ENCODE measurements around the gene CASZ1.

CASZ1 gene, protein sequence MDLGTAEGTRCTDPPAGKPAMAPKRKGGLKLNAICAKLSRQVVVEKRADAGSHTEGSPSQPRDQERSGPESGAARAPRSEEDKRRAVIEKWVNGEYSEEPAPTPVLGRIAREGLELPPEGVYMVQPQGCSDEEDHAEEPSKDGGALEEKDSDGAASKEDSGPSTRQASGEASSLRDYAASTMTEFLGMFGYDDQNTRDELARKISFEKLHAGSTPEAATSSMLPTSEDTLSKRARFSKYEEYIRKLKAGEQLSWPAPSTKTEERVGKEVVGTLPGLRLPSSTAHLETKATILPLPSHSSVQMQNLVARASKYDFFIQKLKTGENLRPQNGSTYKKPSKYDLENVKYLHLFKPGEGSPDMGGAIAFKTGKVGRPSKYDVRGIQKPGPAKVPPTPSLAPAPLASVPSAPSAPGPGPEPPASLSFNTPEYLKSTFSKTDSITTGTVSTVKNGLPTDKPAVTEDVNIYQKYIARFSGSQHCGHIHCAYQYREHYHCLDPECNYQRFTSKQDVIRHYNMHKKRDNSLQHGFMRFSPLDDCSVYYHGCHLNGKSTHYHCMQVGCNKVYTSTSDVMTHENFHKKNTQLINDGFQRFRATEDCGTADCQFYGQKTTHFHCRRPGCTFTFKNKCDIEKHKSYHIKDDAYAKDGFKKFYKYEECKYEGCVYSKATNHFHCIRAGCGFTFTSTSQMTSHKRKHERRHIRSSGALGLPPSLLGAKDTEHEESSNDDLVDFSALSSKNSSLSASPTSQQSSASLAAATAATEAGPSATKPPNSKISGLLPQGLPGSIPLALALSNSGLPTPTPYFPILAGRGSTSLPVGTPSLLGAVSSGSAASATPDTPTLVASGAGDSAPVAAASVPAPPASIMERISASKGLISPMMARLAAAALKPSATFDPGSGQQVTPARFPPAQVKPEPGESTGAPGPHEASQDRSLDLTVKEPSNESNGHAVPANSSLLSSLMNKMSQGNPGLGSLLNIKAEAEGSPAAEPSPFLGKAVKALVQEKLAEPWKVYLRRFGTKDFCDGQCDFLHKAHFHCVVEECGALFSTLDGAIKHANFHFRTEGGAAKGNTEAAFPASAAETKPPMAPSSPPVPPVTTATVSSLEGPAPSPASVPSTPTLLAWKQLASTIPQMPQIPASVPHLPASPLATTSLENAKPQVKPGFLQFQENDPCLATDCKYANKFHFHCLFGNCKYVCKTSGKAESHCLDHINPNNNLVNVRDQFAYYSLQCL (N-terminal part only)

GRCh38 chr1:10796029-10796944 lies at the start of gene CASZ1:
TSS of gene CASZ1 (minus strand) at chr1:10796646. CDS start at chr1:10693889, 102,757 bp downstream.
- no peak for DNase-seq

- no peak for DNase-seq
Observed at GRCh38 chr1:10843697-10844096, 47.3 kb upstream of the CASZ1 start.

GRCh38 chr1:10841118-10841517 lies 44.7 kb upstream of the CASZ1 start:
- no peak for DNase-seq

GRCh38 chr1:10839188-10839770 lies 42.8 kb upstream of the CASZ1 start:
- no peak for DNase-seq

GRCh38 chr1:10838541-10838940 lies 42.1 kb upstream of the CASZ1 start:
- DNase-seq: no peak

- DNase-seq: no peak
Observed at GRCh38 chr1:10836726-10837125, 40.3 kb upstream of the CASZ1 start.

DNA sequence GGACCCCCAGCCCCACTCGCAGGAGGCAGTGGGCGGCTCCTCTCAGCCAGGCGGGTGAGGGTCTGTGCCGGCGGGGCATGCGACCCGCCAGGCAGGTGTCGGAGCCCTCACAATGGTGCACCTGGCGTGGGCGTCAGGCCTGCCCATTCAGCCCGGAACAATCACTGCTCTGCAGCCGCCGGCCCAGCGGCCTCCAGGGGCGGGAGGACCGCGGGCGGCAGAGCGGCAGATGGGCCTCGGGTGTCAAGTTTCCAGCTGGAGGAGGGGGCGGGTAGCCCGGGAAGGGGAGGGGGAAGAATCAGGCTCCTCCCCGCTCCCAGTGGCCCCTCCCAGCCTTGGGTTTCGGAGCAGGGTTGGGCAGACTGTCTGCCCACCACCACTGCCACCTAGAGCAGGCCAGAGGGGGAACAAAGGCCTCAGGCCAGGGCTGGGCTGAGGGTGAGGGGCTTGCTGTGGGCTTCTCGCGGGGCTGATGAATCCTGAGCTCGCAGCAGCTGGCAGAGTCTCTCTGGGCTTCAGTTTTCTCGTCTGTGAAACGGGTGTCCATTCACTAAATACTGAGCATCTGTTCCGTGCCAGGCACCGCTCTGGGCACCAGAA lies 39.5 kb upstream of the CASZ1 start:
- DNase-seq: no peak

DNA sequence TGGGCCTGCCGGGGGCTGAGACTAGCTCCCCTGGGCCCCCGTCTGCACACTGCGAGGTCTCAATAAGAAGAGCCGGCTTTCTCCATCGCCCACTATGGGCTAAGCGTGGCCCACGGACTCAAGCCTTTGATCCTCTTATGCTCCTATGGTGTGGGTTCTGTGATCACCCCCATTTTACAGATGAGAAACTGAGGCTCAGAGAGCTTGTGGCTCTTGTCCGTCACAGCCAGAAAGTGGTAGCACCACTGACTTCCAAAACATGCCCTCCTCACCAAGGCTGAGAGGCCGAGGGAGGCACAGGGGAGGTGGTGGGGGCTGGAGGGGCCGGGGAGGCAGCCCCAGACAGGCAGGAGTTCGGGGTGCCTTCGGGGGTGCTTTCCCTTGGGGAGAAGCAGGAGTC lies 39.0 kb upstream of the CASZ1 start:
- DNase-seq: no peak

GRCh38 chr1:10834770-10835412 lies 38.4 kb upstream of the CASZ1 start:
- no peak for DNase-seq

DNA sequence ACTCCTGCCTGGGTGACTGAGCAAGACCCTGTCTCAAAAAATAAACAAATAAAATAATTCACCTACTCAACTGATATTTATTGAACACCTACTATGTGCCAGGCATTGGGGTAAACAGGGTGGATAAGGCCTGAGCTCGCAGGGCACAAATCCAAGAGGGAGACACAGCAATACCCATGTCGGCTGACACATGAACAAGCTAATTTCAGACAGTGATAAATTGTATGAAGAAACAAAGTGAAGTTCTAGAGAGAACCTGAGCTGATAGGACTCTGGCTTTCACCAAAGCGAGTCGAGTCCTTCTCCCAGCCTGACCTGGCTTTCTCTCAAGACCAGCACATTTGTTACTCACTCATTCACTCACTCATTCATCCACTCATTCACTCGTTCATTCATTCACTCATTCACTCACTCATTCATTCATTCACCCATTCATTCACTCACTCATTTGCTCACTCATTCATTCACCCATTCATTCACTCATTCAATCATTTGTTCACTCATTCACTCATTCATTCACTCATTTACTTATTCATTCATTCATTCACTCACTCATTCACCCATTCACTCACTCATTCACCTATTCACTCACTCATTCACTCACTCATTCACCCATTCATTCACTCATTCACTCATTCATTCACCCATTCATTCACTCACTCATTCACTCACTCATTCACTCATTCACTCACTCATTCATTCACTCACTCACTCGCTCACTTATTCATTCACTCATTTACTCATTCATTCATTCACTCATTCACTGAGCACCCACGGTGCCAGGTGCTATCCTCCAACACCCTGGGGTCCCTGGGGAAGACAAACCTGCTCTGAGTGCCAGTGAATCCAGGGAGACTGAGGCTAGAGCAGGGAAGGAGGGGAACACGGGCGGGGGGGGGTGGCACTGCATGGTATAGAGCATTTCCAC lies 37.4 kb upstream of the CASZ1 start:
- DNase-seq: no peak

GRCh38 chr1:10832703-10833102 lies 36.3 kb upstream of the CASZ1 start:
- DNase-seq: no peak

DNA sequence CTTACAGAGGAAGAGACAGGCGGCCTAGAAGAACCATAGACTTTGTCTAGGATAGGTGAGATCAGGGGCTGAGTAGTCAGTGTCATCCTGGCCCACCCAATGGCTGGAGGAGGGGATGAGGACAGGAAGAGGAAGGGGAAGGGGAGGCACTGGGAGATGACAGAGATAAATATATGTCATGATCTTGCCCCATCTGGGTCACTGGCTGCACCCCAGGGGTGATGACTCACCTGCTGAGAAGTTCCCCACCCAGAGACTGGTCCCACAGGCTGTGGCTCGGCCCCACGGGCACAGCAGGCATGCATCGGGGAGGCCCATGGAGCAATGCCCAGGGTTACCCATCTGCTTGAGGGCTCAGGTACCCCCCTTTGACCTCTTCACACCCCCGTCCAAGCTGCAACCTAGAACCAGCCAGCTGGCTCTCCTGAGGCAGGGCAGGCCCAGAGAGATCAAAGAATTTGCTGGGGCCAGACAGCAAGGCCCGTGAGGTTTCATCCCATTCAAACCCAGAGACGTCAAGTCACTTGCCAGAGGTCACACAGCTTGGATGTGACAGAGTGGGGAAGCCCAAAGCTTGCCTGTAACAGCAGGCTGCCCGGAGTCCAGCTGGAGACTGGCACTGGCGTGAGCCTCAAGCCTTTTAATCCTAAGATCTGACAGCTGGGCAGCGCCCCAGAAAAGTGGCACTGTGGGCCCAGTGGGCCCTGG lies 34.7 kb upstream of the CASZ1 start:
- peak; percentile 37 for DNase-seq

GRCh38 chr1:10829965-10830515 lies 33.6 kb upstream of the CASZ1 start:
- DNase-seq: peak; percentile 41

DNA sequence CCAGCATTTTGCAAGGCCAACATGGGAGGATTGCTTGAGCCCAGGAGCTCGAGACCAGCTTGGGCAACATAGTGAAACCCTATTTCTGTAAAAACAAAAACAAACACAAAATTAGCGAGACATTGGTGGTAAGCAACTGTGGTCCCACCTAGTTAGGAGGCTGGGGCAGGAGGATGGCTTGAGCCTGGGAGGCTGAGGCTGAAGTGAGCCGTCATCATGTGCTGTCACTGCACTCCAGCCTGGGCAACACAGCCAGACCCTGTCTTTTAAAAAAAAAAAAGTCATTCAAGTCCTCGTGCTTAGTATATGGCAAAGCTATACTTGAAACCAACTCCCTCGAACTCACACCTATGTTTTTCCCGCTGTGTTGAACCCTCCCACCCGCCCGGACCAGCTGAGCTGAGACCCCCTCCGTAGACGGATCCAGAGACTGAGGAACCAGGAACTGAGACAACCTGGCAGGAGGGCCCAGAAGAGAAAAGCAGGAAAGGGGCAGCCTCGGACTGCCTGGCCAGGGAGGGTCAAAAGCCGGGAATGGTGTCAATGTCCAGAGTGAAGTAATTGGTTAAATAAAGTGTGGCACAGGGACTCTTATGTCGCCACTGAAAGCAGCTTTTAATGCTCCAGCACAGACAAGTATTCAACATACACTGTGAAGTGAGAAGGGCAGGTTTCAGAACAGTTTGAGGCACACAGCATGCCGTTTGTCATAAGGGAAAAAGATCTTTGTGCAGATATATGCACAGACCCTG lies 32.8 kb upstream of the CASZ1 start:
- DNase-seq: no peak

GRCh38 chr1:10827377-10828333 lies 31.2 kb upstream of the CASZ1 start:
- no peak for DNase-seq

DNA sequence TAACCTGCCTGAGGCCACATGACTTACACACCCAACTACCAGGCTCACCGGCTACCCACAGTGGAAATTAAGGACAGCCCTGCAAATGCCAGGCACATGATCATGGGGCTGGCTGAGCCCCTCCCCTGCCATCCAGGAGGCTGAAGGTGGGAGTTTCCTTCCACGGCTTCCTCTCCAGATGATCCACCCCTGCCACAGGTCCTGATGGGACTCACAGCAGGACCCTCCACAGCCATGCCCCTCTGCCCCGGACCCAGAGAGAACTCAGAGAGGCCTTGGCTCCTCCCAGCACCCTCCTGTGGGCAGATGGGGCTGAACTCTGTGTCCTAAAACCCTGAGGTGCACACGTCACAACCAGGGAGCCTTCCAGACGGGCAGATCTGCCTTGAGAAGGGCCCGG lies 29.1 kb upstream of the CASZ1 start:
- DNase-seq: no peak

Measured in MV-4-11 (cell line).